NCI-H2227 (cell line): ENCODE results near the gene GDF10.

Experiments
- DNase-seq: peaks from one replicate; lab custom pipeline; 2025; ENCODE audit not compliant: unreplicated experiment; lab: John Stamatoyannopoulos, UW

Gene GDF10

DNA sequence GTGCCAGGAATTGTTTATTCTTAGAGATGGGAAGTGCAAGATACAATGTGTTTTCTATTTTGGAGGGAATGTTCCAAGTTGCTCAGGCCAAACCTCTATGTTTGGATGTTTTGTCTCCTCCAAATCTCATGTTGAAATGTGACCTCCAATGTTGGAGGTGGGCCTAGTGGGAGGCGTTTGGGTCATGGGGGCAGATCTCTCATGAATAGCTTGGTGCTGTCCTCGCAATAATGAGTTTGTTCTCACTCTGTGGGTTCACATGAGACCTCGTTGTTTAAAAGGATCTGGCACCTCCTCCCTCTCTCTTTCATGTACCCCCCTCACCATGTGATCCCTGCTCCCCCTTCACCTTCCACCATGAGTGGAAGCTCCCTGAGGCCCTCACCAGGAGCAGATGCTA is 8.3 kb upstream of the GDF10 start:
- no peak for DNase-seq

DNA sequence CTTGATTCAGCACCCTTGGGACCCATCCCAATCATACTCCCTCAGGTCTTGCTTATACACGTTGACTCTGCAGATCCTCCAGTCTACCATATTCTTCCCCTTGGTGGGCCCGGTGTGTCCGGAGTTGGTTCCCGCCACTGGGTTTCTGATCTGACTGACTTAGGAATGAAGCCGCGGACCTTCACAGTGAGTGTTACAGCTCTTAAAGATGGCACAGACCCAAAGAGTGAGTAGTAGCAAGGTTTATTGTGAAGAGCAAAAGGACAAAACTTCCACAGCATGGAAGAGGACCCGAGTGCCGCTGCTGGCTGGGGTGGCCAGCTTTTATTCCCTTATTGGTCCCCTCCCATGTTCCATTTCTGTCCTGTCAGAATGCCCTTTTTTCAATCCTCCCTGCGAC is 5.9 kb upstream of the GDF10 start:
- DNase-seq, result no peak

DNA sequence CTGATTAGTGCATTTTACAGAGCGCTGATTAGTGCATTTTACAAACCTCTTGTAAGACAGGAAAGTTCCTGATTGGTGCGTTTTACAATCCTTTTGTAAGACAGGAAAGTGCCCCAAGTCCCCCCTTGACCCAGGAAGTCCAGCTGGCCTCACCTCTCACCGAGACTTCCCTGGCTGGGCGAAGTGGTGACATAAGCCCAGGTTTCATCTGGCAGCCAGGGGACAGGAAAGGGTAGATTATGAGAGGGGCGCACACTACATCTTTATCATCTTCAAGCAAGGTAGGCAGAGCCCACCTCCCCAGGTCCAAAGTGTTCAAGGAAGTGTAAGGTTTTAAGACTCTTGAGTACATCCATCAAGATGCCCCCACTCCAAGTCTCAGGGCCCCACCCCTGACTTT is 5.5 kb upstream of the GDF10 start:
- DNase-seq, result no peak

DNA sequence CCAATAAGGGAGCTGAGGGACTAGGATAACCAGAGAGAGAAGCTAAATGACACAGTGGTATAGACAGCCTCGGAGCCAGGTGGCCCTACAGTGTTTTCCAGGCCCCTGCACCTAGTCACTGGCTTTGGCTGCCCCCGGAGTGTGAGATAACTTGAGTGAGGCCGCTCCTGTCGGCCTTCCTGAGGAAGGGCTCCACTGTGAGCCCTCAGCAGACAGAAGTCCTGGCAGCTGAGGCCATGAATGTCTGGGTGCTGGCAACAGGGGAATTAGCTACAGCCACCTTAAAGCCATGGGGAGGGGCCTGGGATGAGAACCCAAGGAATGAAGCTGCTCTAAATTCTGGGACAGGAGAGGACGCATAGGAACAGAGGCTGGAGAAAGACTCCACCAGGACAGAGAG is 4.6 kb upstream of the GDF10 start:
- no peak for DNase-seq

DNA sequence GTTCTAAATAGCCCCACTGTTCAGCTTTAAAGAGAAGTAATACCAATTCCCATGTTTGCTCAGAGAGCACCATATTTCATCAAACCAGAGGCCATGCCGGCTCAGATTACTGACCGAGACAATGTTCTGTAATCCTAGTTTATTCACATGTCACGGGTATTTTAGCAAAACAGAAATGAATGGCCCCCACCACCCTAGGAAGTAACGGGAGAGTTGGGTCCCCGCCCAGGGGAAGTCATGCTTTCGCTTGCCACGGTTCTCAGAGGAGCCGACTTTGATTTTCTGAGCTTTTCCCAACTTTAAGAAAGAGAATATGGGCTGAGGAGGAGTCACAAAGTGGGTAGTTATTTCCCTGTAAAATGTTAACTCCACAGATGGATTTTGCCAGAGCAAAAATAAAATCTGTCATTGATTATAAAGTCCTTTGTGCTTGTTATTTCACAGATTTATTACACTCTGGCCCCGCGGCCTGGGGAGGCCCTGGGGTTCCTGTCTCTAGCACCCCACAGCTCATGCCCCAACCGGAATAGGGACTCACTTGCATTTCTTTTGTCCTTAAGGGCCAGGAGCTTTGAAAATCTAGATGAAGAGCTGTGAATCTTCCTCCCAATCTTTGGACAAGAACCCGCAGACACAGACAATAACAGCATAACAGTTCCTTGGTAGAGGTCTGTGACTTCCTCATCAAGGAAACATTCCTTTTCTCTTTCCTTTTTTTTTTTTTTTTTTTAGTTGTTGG is 3.7 kb upstream of the GDF10 start:
- DNase-seq, result no peak

DNA sequence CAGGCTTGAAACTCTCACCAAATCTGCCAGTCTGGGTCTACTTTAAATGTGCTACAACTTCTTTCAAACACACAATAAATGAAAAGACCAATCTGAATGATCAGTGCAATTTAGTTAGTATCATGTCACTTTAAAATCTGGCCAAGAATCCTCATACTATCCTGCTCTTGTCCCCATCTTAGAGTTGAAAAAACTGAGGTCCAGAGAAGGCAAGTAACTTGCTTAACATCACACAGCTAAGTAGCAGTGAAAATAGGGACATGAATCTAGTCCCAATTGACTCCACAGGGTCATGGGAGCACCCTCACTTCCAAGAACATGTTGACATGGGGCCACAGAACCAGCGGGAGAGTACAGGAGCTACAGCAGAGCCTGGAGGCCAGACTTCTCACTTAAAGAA is 3.1 kb upstream of the GDF10 start:
- no peak for DNase-seq

DNA sequence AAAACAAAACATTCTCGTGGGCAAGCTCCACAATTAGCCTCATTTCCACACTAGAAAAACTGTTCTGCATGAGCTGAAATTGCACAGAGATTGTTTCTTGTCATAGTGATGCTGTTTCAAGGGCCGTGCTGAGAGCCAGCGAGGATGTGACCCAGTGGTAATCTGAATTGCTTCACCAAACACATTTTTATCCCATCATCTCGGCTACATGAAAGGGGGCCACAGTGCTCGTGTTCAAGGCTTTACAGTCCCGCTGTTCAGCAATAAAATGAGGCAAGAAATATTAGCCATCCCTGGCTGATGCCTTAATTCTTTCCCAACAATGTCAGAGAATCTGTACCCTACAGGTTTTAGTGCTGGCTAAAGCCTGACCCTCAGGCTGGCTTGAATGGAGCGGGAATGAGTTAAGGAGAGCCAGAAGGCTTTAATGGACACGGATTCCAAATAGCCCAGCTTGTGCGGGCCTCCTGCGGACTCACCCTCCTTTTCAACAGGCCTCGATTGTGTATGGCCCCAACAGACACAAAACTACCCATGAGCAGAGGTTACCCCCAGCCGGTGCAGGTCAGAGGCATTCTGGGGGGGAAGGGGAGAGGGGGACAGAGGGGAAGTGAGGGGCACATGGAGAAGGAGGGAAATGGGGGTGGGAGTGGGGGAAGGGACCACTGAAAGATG is 2.0 kb upstream of the GDF10 start:
- no peak for DNase-seq

DNA sequence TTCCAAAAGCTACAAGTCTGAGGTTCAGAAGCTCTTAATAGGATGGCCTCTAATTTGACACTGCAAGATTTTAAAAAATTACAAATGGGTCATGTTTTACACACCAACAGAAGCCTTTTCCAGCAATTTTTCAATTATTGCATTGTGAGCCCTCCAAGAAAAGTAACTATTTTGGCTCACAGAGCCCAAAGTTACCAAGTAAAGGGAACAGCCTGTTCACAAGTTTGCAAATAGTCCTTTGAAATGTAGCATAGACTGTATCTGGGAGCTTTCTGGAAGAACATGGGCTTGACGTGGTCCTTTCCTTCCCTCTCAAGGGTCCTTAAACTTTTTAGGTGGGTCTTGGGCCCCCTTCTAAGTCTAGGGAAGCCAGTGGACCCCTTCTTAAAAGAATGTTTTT is 1.3 kb upstream of the GDF10 start:
- DNase-seq, result no peak

DNA sequence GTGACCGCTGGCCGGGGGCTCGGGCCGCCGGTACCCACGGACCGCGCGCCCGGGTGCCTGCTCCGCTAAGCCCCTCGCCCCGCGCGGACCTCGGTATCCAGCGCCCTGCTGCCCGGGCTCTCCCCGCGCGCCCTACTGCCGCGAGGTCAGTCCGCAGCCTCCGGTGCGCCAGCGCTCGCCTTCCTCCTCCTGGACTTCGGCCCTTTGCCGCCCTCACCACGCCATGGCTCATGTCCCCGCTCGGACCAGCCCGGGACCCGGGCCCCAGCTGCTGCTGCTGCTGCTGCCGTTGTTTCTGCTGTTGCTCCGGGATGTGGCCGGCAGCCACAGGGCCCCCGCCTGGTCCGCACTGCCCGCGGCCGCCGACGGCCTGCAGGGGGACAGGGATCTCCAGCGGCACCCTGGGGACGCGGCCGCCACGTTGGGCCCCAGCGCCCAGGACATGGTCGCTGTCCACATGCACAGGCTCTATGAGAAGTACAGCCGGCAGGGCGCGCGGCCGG is 483 bp downstream of the GDF10 start:
- no peak for DNase-seq

DNA sequence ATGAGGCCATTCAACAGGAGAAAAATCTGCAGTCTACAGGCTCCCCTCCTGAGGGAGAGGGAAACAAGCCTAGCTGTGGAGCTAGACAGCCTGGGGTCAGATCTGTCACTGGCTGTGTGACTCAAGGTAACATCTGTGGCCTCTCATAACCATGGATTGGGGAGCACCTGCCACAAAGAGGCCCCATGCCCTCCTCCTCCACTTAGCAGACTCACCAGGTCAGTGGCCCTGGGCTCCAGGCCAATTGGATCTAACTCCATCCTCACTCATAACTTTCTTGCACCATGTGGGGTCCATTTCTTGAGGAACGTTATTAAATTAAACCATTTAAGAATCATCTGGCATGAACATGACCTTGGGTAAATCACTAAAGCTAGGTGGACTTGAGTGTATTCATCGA is 1.8 kb downstream of the GDF10 start:
- no peak for DNase-seq

DNA sequence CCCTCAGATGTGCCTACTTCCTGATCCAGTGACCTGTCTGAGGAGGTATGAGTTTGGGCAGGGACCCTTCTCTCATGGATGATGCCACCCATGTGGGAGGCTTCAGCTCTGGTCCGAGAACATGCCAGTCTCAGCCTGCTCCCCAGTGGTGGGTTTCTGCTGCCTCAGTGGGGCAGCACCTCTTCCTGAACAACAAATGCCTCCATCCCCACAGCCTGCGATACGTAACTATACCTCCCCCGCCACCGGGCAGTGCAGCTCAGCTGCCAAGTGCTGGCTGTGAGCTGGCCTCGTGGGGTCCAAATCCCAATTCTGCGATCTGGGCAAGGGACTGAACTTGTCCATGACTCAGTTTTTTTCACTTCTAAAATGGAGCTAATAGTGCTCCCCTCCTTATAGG is 3.1 kb downstream of the GDF10 start:
- no peak for DNase-seq

DNA sequence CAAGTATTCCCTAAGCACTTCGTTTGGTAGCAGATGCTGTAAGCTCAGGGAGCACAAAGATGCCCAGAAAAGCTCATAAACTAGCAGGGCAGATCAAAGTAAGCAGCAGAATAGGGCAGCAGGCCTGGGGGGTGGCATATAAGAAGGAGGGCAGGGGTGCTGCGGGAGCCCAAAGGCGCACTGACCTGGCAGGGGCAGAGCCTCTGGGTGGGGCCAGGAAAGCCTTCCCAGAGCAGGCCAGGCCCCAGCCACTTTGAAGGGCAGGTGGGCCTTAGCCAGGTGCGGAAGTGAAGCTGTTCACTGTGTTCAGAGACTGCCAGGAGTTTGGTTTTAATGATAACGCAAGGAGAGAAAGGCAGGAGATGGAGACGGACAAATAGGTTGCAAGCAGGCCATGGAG is 3.9 kb downstream of the GDF10 start:
- DNase-seq, result no peak

DNA sequence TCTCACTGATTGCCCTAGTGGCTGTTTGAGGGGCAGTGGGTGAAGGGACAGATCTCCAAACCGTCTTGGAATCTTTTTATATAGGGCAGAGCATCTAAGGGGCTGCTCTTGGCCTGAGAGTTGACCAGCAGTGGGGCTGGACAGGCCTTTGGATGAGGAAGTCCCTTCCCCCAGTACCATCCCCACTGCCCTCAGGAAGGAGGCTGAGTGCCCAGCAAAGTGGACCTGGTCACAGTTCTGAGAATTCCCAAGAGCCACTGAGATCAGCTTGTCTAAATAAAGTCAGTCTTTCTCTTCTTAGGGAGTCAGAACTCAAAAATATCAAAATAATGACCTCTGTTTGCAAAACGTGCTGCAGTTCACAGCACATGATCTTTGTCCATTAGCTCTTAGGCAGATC is 5.6 kb downstream of the GDF10 start:
- no peak for DNase-seq

DNA sequence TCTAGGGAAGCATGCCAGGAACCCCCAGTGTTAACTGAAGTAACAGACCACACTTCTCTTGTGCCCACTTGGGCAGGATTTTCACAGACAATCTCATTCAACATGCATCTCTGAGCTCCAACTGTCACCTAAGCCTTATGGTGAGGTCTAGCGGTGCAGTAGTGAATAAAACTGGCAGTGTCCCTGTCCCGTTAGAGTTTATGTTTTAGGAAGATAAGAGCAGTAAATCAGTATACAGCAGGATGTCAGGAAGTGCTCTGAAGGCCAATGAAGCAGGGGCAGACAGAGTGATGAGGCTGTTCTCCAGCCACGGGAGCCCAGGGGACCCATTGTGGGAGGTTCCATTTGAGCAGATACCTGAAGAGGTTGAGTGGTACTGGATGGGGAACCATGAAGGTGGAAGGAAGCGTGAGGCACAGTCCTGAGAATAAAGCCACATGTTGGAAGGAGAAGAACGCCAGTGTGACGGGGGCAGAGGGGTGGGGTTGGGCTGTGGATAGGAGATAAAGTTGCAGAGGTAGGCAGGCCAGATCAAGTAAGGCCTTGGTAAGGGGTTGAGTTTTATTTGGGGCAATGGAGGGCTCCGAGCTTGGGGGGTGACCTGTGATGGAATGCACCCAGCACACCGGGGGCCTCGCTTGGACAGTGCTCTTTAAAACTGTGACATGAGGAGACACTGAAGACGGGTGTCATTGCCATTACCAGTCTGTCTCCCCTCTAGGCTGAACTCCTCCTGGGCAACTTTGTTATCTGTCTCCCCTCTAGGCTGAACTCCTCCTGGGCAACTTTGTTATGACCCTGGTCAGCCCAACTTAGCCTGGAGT is 6.6 kb downstream of the GDF10 start:
- DNase-seq, result no peak

DNA sequence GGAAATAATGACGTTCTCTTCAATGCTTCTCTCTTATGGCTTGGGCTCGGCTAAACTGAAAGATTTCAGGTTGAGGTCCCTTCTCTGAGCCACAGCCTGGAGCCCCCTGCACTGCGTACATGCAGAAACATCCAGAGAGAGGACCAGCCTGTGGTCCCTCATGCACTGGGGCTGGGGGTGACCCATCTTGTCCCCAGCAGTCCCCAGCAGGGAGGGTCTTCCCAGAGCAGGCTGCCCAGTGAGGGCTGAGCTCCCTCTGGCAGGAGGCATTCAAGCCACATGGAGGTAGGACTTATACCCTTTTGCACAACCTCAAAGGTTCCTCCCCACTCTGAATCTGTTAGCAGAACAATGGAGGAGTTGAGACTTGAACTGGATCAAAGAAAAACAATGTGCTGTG is 7.4 kb downstream of the GDF10 start:
- DNase-seq, result no peak

DNA sequence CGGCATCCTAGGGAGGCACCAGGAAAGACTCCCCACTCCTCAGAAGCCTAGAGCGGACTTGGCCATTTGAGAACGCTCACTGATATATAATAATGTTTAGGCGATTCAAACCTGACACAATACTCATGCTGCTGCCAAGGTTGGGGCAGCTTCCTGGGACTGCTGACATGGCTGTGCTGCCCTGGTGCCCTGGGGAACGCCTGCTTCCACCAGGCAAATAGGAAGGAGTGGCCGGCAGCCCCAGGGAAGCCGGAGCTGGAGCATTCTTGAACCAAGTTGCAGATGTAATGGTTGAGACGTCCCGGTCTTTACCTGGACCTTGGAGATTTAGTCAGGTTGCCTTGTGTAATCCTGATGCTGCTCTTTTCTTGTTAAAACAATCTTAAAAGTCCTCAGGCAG is 8.8 kb downstream of the GDF10 start:
- DNase-seq, result no peak

DNA sequence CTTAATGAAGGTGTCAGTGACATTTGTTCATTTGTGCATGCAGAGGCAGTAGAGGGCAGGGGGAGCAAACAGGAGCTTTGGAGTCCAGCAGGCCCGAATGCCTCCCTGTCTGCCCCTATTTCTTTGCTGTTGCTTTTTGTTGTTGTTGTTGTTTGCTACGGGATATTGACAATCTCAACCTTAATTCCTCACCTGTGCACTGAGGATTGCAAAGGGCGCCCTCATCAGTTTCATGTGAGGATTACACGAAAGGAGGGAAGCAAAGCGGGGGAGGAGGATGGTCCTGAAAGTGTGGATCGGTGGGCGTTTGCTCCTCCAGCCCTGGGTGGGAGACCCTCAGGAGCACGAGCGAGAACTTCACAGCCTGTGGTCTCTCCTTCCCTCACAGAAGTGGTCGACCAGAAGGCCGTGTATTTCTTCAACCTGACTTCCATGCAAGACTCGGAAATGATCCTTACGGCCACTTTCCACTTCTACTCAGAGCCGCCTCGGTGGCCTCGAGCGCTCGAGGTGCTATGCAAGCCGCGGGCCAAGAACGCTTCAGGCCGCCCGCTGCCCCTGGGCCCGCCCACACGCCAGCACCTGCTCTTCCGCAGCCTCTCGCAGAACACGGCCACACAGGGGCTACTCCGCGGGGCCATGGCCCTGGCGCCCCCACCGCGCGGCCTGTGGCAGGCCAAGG is 9.6 kb downstream of the GDF10 start:
- no peak for DNase-seq

DNA sequence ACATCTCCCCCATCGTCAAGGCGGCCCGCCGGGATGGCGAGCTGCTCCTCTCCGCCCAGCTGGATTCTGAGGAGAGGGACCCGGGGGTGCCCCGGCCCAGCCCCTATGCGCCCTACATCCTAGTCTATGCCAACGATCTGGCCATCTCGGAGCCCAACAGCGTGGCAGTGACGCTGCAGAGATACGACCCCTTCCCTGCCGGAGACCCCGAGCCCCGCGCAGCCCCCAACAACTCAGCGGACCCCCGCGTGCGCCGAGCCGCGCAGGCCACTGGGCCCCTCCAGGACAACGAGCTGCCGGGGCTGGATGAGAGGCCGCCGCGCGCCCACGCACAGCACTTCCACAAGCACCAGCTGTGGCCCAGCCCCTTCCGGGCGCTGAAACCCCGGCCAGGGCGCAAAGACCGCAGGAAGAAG is 10.1 kb downstream of the GDF10 start:
- DNase-seq, result no peak

DNA sequence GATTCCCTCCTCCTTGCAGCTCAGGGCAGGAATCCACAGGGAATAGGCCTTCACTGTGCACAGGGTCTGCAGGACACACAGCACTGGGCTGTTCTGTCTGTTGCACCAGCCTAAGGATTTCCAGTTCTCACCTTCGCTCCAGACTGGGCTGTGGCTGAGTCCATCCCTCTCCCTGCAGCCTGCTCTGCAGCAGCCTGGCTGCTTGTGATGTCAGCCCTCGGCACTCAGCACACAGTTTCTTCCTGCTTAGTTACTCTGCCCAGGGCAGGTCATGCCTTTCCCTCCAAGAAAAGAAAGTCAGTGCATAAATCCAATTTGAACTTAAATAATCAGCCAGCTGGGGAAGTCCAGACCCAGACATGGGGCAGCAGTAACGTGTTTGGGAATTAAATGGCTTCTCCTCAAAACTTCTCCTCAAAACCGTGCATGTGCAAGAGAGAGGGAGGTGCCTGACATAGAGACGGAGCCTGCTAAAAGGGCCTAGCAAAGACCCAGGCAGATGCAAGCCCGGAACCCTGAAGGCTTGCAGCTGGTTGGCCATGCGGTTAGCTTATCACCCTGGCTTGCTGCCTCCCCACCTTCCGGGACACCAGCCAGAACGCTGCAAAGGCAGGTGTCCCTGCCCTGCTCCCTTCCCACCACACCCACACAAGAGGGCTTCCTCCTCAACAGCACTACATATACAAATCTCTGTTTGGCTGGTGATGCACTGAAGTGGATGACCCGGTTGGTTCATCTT is 11.4 kb downstream of the GDF10 start:
- no peak for DNase-seq

DNA sequence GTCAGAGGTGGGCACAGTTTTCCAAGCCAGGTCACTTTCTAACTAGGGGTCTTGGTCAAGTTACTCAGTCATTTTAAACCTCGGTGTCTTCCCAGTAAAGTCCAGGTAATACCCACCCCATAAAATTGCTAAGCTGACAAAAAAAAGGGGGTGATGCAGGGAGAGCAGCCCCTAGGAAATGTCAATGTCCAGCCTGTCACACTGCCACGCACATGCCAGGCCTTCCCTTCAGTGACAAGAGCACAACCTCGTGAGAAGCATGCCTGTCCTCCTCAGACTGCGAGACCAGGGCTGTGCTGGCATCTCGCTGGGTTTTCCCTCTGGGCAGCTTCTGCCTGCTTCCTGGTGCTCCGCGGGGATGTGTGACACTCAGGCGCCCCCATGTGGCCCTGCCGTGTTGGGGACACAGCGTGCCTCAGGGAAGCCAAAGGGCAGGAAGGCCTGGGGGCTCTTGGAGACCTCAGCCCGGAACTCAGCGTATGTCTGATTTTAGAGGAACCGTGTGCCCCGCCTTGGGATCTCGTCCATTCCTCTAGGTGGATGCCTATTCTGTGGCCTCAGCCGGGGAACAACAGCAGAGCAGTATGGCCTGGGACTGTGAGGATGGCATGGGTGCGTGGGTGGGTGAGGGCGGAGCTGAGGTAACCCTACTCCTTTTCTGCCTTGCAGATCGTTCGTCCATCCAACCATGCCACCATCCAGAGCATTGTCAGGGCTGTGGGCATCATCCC is 12.1 kb downstream of the GDF10 start:
- peak; percentile 37 for DNase-seq
